SK-N-MC (cell line): Measurements from ENCODE around the gene LIPC.

Experiments
- EZH2 ChIP-seq: fragments of 200-600 bp; sonication (generic); IDR thresholded peaks from one replicate; pipeline ENCODE4 v1.6.1; 2017; ENCODE audit warnings: antibody characterized with exemption
- FOXP2 ChIP-seq: optimal IDR thresholded peaks from 2 replicates; pipeline ENCODE3; 2011; ENCODE audit warnings: mild to moderate bottlenecking, moderate library complexity; ENCODE audit not compliant: insufficient read depth; ENCODE audit errors: extremely low read length, control extremely low read depth
- POLR2AphosphoS5 ChIP-seq: IDR thresholded peaks from 2 replicates; pipeline ENCODE4 v1.6.1; 2012; ENCODE audit warnings: mild to moderate bottlenecking, low read depth, low read length, borderline replicate concordance

- TF ChIP-seq EZH2 (no peak), POLR2AphosphoS5 (no peak), FOXP2 (no peak)
Measured at GRCh38 chr15:58517252-58517681, 85.5 kb downstream of the LIPC start.
